ENCODE measurements around the gene ACIN1.
"Not testable (repeated sequence)": the region's sequence is repeated elsewhere in the genome, so short reads cannot be mapped to it uniquely, and the experiment has no call there.

ACIN1 gene

DNA sequence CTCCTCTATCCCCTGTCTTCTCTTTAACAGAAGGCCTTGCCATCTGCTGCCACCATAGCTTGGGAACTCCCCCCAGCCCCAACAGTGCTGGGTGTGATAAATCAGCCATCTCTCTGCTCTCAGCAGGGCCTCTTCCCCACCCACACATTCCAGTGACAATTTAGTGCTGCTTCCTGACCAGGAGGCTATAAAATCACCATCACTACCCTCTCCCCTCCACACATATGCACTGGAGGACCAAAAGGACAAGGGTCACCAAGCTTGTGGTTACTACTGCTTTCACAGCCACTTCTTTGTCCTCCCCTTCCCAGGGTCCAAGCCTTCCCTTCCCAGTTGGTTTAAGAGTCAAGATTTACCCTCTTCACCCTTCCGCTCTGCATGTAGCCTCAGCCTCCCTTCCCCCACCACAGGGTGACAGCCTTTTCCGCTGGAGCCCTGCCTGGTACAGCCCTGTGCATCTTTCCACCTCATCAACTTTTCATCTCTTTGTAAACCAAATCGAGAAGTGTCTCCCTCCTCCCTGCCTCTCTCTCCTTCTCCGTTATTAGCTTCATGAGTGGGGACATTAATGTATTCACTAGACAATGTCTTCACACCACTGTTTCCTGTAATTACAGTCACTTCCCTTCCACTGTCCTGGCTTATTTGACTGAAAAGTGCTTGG, 69.7 kb downstream of the ACIN1 start:
- FAIRE-seq (no peak), DNase-seq (ENCODE audit: insufficient read length) (no peak)
- TF ChIP-seq POLR2A (IDR thresholded peaks at IDR 0.05; ENCODE audit: low read depth, low read length) (no peak), POLR2AphosphoS5 (IDR thresholded peaks at IDR 0.05; ENCODE audit: low read depth, low read length) (no peak), TAF1 (IDR thresholded peaks at IDR 0.05; ENCODE audit: borderline replicate concordance, low read depth, low read length) (no peak)

DNA sequence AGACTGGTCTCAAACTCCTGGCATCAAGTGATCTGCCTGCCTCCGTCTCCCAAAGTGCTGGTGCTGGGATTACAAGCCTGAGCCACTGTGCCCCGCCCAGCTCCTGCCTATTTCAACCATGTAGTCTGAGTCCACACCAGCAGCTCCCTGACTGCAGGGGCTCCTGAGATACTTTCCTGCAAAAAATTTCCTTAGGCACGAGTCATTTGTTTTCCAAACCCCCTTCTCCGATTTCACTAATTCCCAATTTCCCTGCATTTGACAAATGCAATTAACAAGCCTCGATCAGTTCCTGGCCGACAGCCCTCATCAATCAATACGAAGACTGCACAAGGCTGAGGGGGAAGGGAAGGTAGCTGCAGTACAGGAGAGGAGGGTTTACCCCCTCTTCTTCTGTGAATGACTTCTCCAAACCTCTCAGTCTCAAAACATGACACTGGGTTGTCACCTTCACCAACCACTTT, 70.3 kb downstream of the ACIN1 start:
- no peak for TF ChIP-seq POLR2AphosphoS5 (IDR thresholded peaks at IDR 0.05; ENCODE audit: low read depth, low read length)
- TF ChIP-seq TAF1 (IDR thresholded peaks at IDR 0.05; ENCODE audit: borderline replicate concordance, low read depth, low read length) = no peak
- no peak for TF ChIP-seq POLR2A (IDR thresholded peaks at IDR 0.05; ENCODE audit: low read depth, low read length)
- DNase-seq (ENCODE audit: insufficient read length) (no peak), FAIRE-seq (no peak)

DNA sequence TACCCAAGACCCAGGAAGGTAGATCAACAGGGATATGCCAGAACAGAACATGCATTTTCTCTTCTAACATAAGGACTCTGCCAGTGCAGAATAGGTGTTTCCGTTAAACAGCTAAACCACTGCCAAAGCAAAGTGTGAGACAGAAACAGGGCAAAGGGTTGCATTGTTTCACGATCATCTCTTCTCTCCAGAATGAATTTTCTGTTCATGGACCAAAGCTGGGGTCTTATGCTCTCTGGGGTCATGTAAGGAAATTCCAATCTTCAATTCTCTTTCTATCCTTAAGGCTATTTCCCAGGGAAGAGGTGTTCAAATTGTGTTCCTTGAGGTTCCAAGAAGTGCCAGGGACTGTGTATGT, 71.2 kb downstream of the ACIN1 start:
- TF ChIP-seq POLR2A (IDR thresholded peaks at IDR 0.05; ENCODE audit: low read depth, low read length) (no peak), TAF1 (IDR thresholded peaks at IDR 0.05; ENCODE audit: borderline replicate concordance, low read depth, low read length) (no peak), POLR2AphosphoS5 (IDR thresholded peaks at IDR 0.05; ENCODE audit: low read depth, low read length) (no peak)
- FAIRE-seq = no peak
- no peak for DNase-seq (ENCODE audit: insufficient read length)

DNA sequence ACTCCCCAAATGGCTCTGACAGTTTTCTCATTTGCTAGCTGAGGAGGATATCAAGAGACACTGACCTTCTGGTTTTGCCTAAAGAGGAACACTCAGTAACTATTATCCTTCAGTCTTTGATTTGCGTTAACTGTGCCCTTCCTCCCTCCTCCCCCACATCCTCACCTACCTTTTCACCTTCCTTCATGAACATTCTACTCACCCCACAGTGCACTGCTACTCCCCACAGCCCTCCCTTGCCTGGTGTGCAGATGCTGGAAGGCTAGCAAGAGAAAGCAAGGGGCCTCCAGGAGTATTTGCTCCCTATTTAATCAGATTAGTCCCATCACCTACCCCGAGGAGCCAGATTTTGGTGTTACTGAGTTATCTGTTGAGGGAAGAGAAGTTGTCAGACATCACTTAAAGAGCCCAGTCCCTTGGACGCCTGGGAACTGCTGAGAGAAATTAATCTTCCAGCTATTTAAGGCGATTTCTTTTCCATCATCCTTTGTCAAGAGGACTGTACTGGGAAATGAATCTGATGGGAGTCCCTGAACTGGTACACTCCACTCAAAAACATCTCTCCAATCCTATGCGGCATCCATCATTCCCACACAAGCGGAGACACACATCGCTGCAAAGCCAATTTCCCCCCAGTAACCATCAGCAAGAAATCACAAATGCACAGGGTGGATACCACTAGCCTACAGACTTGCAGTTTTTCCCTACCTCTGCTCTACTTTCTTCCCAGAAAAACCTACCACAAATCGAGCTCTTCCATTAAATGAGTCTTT, 71.7 kb downstream of the ACIN1 start:
- DNase-seq (ENCODE audit: insufficient read length) = no peak
- no peak for FAIRE-seq
- TF ChIP-seq POLR2AphosphoS5 (IDR thresholded peaks at IDR 0.05; ENCODE audit: low read depth, low read length) = no peak
- TF ChIP-seq POLR2A (IDR thresholded peaks at IDR 0.05; ENCODE audit: low read depth, low read length) = no peak
- TF ChIP-seq TAF1 (IDR thresholded peaks at IDR 0.05; ENCODE audit: borderline replicate concordance, low read depth, low read length) = no peak

DNA sequence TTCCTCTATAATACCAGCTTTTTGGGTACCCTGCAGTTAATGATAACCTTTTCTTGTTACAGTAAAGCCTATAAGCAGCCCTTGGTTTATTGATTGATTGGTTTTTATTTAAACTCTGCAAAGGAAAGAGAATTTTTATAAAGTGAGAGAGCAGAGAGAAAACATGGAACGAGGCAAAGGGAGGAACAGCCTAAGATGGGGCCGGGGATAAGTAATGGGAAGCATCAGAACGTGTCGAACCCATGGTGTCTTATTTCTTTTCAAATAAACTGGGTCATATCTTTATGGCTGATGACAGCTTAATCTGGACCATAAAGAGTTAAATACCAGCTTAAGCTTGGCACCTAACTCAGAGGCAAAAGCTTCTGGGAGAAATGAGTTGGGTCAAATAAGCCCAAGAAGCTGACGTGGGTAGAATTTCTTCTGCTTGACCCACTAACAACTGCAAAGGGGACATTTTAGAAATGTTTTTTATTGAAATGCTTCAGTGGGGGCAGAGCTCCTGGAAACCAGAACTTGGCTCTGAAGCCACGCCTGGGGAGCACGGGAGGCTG, 73.0 kb downstream of the ACIN1 start:
- no peak for DNase-seq (ENCODE audit: insufficient read length)
- FAIRE-seq = no peak
- TF ChIP-seq POLR2AphosphoS5 (IDR thresholded peaks at IDR 0.05; ENCODE audit: low read depth, low read length) (no peak), TAF1 (IDR thresholded peaks at IDR 0.05; ENCODE audit: borderline replicate concordance, low read depth, low read length) (no peak), POLR2A (IDR thresholded peaks at IDR 0.05; ENCODE audit: low read depth, low read length) (no peak)

DNA sequence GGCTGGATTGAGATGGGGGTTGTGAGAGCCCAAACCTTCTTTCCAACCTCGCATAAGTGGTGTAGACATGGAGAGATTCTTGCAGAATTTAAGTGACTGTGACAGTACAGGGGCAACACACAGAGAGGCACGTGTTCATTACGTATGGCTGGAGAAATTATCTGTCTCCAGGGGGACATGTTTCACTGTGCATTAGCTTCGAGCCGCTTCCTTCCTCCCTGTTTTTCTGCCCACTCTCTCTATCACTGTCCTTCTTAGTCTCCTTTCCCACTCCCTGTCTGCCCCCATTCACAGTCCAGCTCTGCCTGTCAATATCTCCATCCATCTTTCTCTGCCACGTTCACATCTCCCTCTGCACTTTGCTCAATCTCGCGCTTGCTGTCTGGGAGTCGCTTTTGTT, 73.5 kb downstream of the ACIN1 start:
- FAIRE-seq (no peak), DNase-seq (ENCODE audit: insufficient read length) (no peak)
- no peak for TF ChIP-seq TAF1 (IDR thresholded peaks at IDR 0.05; ENCODE audit: borderline replicate concordance, low read depth, low read length)
- no peak for TF ChIP-seq POLR2AphosphoS5 (IDR thresholded peaks at IDR 0.05; ENCODE audit: low read depth, low read length)
- TF ChIP-seq POLR2A (IDR thresholded peaks at IDR 0.05; ENCODE audit: low read depth, low read length) = no peak

DNA sequence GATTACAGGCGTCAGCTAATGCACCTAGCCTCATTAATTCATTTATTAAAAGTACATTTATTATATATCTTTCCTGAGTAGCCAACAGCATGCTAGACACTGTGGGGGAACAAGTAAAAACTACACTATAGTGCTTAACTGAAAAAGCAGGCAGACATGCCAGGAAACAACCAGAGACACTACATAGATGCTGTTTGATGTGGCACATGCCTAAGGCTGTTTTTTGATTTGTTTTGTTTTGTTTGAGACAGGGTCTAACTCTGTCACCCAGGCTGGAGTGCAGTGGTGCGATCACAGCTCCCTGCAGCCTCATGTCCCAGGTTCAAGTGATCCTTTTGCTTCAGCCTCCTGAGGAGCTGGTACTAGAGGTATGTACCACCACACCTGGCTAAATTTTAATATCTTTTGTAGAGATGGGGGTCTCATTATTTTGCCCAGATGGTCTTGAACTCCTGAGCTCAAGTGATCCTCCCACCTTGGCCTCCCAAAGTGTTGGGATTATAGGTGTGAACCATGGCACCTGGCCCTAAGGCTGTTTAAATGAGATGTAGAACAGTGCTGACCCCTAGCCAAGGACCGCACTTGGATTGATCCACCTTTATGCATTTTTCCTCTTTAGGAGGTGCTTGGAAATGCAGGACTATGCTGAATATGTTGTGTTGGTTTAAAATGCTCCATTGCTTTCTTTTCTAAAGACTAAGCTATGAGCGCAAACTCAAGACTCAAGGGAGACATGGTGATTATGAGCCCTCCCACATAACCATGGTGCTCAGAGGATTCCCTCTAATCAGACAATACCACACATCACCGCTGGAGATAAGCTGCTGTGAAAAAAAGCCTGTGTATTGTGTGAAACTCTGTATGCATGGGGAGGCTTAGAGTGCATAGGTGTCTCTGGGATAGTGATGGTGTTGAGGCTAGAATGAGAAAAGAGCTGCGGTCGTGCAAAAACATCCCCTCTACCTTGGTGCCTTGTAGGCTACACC, 74.5 kb downstream of the ACIN1 start:
- DNase-seq (ENCODE audit: insufficient read length) = no peak
- no peak for FAIRE-seq
- TF ChIP-seq TAF1 (IDR thresholded peaks at IDR 0.05; ENCODE audit: borderline replicate concordance, low read depth, low read length) (no peak), POLR2AphosphoS5 (IDR thresholded peaks at IDR 0.05; ENCODE audit: low read depth, low read length) (no peak), POLR2A (IDR thresholded peaks at IDR 0.05; ENCODE audit: low read depth, low read length) (no peak)

DNA sequence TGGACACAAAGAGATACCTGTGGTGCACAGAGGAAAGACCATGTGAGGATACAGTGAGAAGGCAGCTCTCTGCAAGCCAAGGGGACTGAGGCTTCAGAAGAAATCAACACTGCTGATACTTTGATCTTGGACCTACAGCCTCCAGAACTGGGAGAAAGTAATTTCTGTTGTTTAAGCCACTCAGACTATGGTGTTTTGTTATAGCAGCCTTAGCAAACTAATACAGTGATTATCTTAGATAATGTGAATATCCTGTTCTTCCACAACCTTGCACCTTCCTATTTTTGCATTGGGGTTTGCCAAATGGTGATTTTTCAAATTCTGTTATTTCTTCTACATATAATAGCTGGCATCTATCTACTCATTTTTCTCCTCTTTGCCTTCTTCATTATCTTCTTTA, 76.8 kb downstream of the ACIN1 start:
- TF ChIP-seq POLR2AphosphoS5 (IDR thresholded peaks at IDR 0.05; ENCODE audit: low read depth, low read length) (no peak), TAF1 (IDR thresholded peaks at IDR 0.05; ENCODE audit: borderline replicate concordance, low read depth, low read length) (no peak), POLR2A (IDR thresholded peaks at IDR 0.05; ENCODE audit: low read depth, low read length) (no peak)
- no peak for DNase-seq (ENCODE audit: insufficient read length)
- FAIRE-seq = no peak

DNA sequence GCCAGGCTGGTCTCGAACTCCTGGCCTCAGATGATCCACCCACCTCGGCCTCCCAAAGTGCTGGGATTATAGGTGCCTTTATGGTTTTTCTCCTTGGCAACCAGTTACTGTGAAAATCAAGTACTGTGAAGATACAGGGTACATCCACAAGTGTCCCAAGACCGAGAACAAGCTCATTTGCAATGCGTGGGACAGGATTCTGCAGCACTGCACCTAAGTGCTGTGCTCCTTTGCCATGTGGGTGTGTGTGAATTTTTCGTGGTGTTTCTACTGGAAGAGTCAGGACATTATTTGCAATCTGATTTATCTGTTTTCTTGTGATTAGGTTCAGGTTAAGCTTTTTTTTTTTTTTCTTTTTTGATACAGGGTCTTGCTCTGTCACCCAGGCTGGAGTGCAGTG, 77.8 kb downstream of the ACIN1 start:
- FAIRE-seq (no peak), DNase-seq (ENCODE audit: insufficient read length) (no peak)
- TF ChIP-seq POLR2AphosphoS5 (IDR thresholded peaks at IDR 0.05; ENCODE audit: low read depth, low read length) = no peak
- TF ChIP-seq TAF1 (IDR thresholded peaks at IDR 0.05; ENCODE audit: borderline replicate concordance, low read depth, low read length) = no peak
- no peak for TF ChIP-seq POLR2A (IDR thresholded peaks at IDR 0.05; ENCODE audit: low read depth, low read length)

DNA sequence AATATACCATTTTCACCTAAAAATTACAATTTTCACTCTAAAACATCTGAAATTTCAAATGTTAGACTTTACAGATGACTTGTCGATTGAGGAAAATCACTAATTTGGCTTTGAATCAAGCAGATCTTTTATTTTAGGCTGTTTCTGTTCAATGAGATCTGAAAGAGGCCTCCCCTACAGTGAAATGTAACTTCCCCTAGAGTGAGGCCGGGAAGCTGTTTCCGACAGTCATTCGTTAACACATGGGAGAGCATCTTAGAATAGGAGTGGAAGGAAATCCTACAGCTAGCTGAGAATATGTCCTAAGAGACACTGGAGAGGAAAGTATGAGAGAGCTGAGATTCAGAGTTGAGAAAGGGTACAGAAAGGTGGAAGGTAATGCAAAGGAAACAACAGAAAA, 79.3 kb downstream of the ACIN1 start:
- FAIRE-seq = no peak
- DNase-seq (ENCODE audit: insufficient read length) = no peak
- TF ChIP-seq POLR2A (IDR thresholded peaks at IDR 0.05; ENCODE audit: low read depth, low read length) (no peak), TAF1 (IDR thresholded peaks at IDR 0.05; ENCODE audit: borderline replicate concordance, low read depth, low read length) (no peak), POLR2AphosphoS5 (IDR thresholded peaks at IDR 0.05; ENCODE audit: low read depth, low read length) (no peak)

DNA sequence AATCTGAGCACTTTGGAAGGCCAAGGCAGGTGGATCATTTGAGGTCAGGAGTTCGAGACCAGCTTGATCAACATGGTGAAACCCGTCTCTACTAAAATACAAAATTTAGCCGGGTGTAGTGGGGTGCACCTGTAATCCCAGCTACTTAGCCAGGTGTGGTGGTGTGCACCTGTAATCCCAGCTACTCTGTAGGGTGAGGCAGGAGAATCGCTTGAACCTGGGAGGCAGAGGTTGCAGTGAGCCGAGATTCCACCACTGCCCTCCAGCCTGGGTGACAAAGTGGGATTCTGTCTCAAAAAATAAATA, 81.2 kb downstream of the ACIN1 start:
- not testable (repeated sequence) for FAIRE-seq; DNase-seq (ENCODE audit: insufficient read length)

Data from GM12892 (cell line).